Glutamatergic neuron (in vitro differentiated cells): ENCODE data around the gene ZCCHC24. TPM values are rescaled to one million over a fixed set of nuclear protein-coding genes. Genes with fewer than 3 reads are reported as not detected.

Source experiments
- DNase-seq: peaks from one replicate; pipeline ENCODE4 v3.0.0; 2022
- H3K27ac Mint-ChIP-seq: one replicate; pipeline ENCODE4 v1.8.0; 2020; ENCODE audit warnings: mild to moderate bottlenecking, mixed read lengths, inconsistent platforms; ENCODE audit not compliant: unreplicated experiment
- H3K27me3 Mint-ChIP-seq: one replicate; pipeline ENCODE4 v1.8.0; 2020; ENCODE audit warnings: mild to moderate bottlenecking, moderate library complexity, mixed read lengths, inconsistent platforms; ENCODE audit not compliant: unreplicated experiment
- H3K36me3 Mint-ChIP-seq: one replicate; pipeline ENCODE4 v1.8.0; 2020; ENCODE audit warnings: mild to moderate bottlenecking, mixed read lengths, inconsistent platforms; ENCODE audit not compliant: unreplicated experiment
- H3K4me1 Mint-ChIP-seq: one replicate; pipeline ENCODE4 v1.8.0; 2020; ENCODE audit warnings: mild to moderate bottlenecking, low read depth, mixed read lengths, inconsistent platforms; ENCODE audit not compliant: unreplicated experiment
- H3K4me3 Mint-ChIP-seq: one replicate; pipeline ENCODE4 v1.8.0; 2020; ENCODE audit warnings: mild to moderate bottlenecking, mixed read lengths, inconsistent platforms; ENCODE audit not compliant: unreplicated experiment
- H3K9me3 Mint-ChIP-seq: one replicate; pipeline ENCODE4 v1.8.0; 2020; ENCODE audit warnings: mild to moderate bottlenecking, moderate library complexity, mixed read lengths, inconsistent platforms; ENCODE audit not compliant: unreplicated experiment
- CTCF ChIP-seq: fragments of 200-600 bp; sonication (generic); IDR thresholded peaks from one replicate; pipeline ENCODE4 v1.5.0; 2021; ENCODE audit not compliant: partially characterized antibody, unreplicated experiment
- total RNA-seq: library from RNA; stranded (reverse); fragmentation: NEBNext Ultra II Directional; extraction: Animal tissue kit (Norgen Biotek cat#: 25700); gene quantifications from one replicate; pipeline ENCODE4 v1.2.1, GENCODE V29; 2021; ENCODE audit not compliant: unreplicated experiment

The ZCCHC24 gene
- total RNA-seq, 1 donor from 2014 or later: 3.0 TPM

GRCh38 chr10:79347226-79347893, 98.1 kb downstream of the ZCCHC24 start, which contains the start of gene PPIF:
TSS of gene PPIF (plus strand) at chr10:79347469. CDS start at chr10:79347549, 80 bp downstream.
- no peaks in the 10 kb centered on the region for H3K36me3 Mint-ChIP-seq
- peak within 1 kb of the TSS; percentile 72 for H3K4me3 Mint-ChIP-seq
- no peak within 1 kb of the TSS for H3K27ac Mint-ChIP-seq
- peaks cover 2% of the 10 kb centered on the region for H3K27me3 Mint-ChIP-seq
- peaks cover 13% of the 10 kb centered on the region for H3K4me1 Mint-ChIP-seq
- peak; percentile 97 for TF ChIP-seq CTCF
- H3K9me3 Mint-ChIP-seq: no peaks in the 10 kb centered on the region
- peak; percentile 97 for DNase-seq

GRCh38 chr10:79346388-79347225, 98.8 kb downstream of the ZCCHC24 start:
- Mint-ChIP-seq H3K27ac (peak overlapping the region; percentile 44), H3K9me3 (no peaks in the 10 kb centered on the region), H3K27me3 (peaks cover 5% of the 10 kb centered on the region), H3K4me3 (peak overlapping the region; percentile 34), H3K36me3 (no peaks in the 10 kb centered on the region), H3K4me1 (peaks cover 16% of the 10 kb centered on the region)
- DNase-seq: no peak
- TF ChIP-seq CTCF: no peak

GRCh38 chr10:79346012-79346340, 99.4 kb downstream of the ZCCHC24 start:
- Mint-ChIP-seq H3K27me3 (peaks cover 5% of the 10 kb centered on the region), H3K4me3 (no peak overlapping the region), H3K36me3 (no peaks in the 10 kb centered on the region), H3K27ac (peak overlapping the region; percentile 44), H3K9me3 (no peaks in the 10 kb centered on the region), H3K4me1 (peaks cover 16% of the 10 kb centered on the region)
- no peak for TF ChIP-seq CTCF
- no peak for DNase-seq

- no peak for TF ChIP-seq CTCF
- no peak overlapping the region for H3K4me3 Mint-ChIP-seq
- no peak for DNase-seq
- H3K27ac Mint-ChIP-seq: peak overlapping the region; percentile 8
- peaks cover 5% of the 10 kb centered on the region for H3K27me3 Mint-ChIP-seq
- peaks cover 16% of the 10 kb centered on the region for H3K4me1 Mint-ChIP-seq
- H3K9me3 Mint-ChIP-seq: no peaks in the 10 kb centered on the region
- H3K36me3 Mint-ChIP-seq: no peaks in the 10 kb centered on the region
These were observed 100.0 kb downstream of the ZCCHC24 start for GRCh38 chr10:79345241-79346011.
